K562 (cell line): ENCODE measurements around the gene ZMIZ1. TPM values are rescaled to one million over a fixed set of nuclear protein-coding genes. Genes with fewer than 3 reads are reported as not detected.
A peak's percentile ranks its signal among the peaks of the same experiment; 100 is the strongest.

Experiments used
- ATF7 ChIP-seq: fragments of 450-650 bp; IDR thresholded peaks from 2 replicates; pipeline ENCODE4 v1.7.1; 2014; ENCODE audit warnings: mild to moderate bottlenecking, moderate library complexity
- ELK1 ChIP-seq: sonication (generic); formaldehyde crosslinking; IDR thresholded peaks from 2 replicates; pipeline ENCODE4 v1.8.1; 2022; ENCODE audit warnings: missing genetic modification reagents
- KDM2B ChIP-seq: fragments of 250-450 bp; sonication (Bioruptor Pico); IDR thresholded peaks from 2 replicates; pipeline ENCODE4 v1.8.0; 2021; ENCODE audit warnings: mild to moderate bottlenecking, moderate library complexity
- NELFE ChIP-seq: IDR thresholded peaks from 2 replicates; pipeline ENCODE4 v1.6.1; 2011; ENCODE audit warnings: mild to moderate bottlenecking; ENCODE audit not compliant: insufficient read depth, insufficient read length
- RFX7 ChIP-seq: fragments of 250-450 bp; sonication (Bioruptor Pico); IDR thresholded peaks from 2 replicates; pipeline ENCODE4 v1.5.1; 2021; ENCODE audit warnings: mild to moderate bottlenecking
- SIX5 ChIP-seq, 2 experiments: IDR thresholded peaks; 2 replicates each; pipeline ENCODE4 v1.6.1; 2011; ENCODE audit warnings: low read length in 2 of 2, borderline replicate concordance in 1 of 2, low read depth in 1 of 2, mild to moderate bottlenecking in 1 of 2, moderate library complexity in 1 of 2; ENCODE audit not compliant: insufficient read depth in 1 of 2
- TAF15 ChIP-seq: fragments of 200-400 bp; formaldehyde crosslinking; IDR thresholded peaks from 2 replicates; pipeline ENCODE4 v1.6.1; 2017; ENCODE audit warnings: mild to moderate bottlenecking, low read depth, low read length, moderate library complexity
- TBL1XR1 ChIP-seq, 2 experiments: IDR thresholded peaks; 2 replicates each; pipeline ENCODE4 v1.6.1; 2012; ENCODE audit warnings: improper control_type of control experiment in 2 of 2, low read length in 2 of 2, mild to moderate bottlenecking in 1 of 2
- YY1 ChIP-seq, 3 experiments: IDR thresholded peaks; 2 replicates each; pipeline ENCODE4 v1.6.1; 2011; ENCODE audit warnings: low read length in 2 of 3, mild to moderate bottlenecking in 2 of 3, moderate library complexity in 2 of 3, borderline replicate concordance in 1 of 3, control low read depth in 1 of 3, low read depth in 1 of 3; ENCODE audit not compliant: insufficient read depth in 3 of 3, insufficient replicate concordance in 2 of 3, control insufficient read depth in 1 of 3, insufficient read length in 1 of 3; ENCODE audit errors: extremely low read depth in 1 of 3
- polyA plus RNA-seq, 8 experiments: library from polyadenylated mRNA; depleted of rRNA in 4 of 8; stranded (reverse) in 5 of 8; unstranded in 3 of 8; fragments of >200 nt; fragmentation: Nextera tagmentation in 2 of 8; fragmentation: Illumina TruSeq in 1 of 8; extraction: Ambion mirVana in 2 of 8; extraction: Trizol in 1 of 8; gene quantifications; 2 replicates each; pipeline versions ENCODE4 v1.2.1 to v1.2.3, GENCODE V29; 2011 to 2014; ENCODE audit warnings: inconsistent platforms in 1 of 8, missing spikeins in 1 of 8
- total RNA-seq, 7 experiments: library from RNA; depleted of rRNA in 6 of 7; stranded (reverse); fragments of >200 nt in 6 of 7; fragmentation: Illumina TruSeq in 2 of 7; extraction: Trizol in 2 of 7; gene quantifications; 2 replicates each; pipeline versions ENCODE4 v1.2.1 to v1.2.3, GENCODE V29; 2011 to 2021; ENCODE audit warnings: low replicate concordance in 1 of 7
- TF ChIP-seq, protein P1 (sequence below): fragments of 450-650 bp; IDR thresholded peaks from 2 replicates; pipeline ENCODE4 v1.6.1; 2017; ENCODE audit warnings: mild to moderate bottlenecking, moderate library complexity
- TF ChIP-seq, protein P2 (sequence below): fragments of 150-350 bp; IDR thresholded peaks from 2 replicates; pipeline ENCODE4 v1.6.1; 2014; ENCODE audit warnings: low read depth, mild to moderate bottlenecking, low read length, borderline replicate concordance
- TF ChIP-seq, protein P3 (sequence below): fragments of 200-800 bp; sonication (Bioruptor generic); IDR thresholded peaks from 2 replicates; pipeline ENCODE4 v1.6.1; 2016; ENCODE audit warnings: missing genetic modification characterization, missing compliant biosample characterization

ZMIZ1 gene
- total and polyA plus RNA-seq, 9 of the 15 experiments (the other 6 are each of a cell fraction or from before 2014, with no cell fraction given): 1.0 to 37.3 (median 4.3) TPM

GRCh38 chr10:79068562-79069324 is at the start of gene ZMIZ1 (continued):
- TF ChIP-seq, protein P1, sequence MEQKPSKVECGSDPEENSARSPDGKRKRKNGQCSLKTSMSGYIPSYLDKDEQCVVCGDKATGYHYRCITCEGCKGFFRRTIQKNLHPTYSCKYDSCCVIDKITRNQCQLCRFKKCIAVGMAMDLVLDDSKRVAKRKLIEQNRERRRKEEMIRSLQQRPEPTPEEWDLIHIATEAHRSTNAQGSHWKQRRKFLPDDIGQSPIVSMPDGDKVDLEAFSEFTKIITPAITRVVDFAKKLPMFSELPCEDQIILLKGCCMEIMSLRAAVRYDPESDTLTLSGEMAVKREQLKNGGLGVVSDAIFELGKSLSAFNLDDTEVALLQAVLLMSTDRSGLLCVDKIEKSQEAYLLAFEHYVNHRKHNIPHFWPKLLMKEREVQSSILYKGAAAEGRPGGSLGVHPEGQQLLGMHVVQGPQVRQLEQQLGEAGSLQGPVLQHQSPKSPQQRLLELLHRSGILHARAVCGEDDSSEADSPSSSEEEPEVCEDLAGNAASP: no peak
- peak in 2 of 3 experiments; percentile 61 to 74 for TF ChIP-seq YY1 (IDR thresholded peaks at IDR 0.05; ENCODE audit: borderline replicate concordance in 1 of 3, control insufficient read depth in 1 of 3, extremely low read depth in 1 of 3, insufficient read depth in 3 of 3, insufficient read length in 1 of 3, insufficient replicate concordance in 2 of 3, low read depth in 1 of 3, low read length in 2 of 3)
- no peak for TF ChIP-seq RFX7 (CRISPR knock-in tag)
- no peak for TF ChIP-seq ELK1 (CRISPR knock-in tag)
- TF ChIP-seq, protein P2, sequence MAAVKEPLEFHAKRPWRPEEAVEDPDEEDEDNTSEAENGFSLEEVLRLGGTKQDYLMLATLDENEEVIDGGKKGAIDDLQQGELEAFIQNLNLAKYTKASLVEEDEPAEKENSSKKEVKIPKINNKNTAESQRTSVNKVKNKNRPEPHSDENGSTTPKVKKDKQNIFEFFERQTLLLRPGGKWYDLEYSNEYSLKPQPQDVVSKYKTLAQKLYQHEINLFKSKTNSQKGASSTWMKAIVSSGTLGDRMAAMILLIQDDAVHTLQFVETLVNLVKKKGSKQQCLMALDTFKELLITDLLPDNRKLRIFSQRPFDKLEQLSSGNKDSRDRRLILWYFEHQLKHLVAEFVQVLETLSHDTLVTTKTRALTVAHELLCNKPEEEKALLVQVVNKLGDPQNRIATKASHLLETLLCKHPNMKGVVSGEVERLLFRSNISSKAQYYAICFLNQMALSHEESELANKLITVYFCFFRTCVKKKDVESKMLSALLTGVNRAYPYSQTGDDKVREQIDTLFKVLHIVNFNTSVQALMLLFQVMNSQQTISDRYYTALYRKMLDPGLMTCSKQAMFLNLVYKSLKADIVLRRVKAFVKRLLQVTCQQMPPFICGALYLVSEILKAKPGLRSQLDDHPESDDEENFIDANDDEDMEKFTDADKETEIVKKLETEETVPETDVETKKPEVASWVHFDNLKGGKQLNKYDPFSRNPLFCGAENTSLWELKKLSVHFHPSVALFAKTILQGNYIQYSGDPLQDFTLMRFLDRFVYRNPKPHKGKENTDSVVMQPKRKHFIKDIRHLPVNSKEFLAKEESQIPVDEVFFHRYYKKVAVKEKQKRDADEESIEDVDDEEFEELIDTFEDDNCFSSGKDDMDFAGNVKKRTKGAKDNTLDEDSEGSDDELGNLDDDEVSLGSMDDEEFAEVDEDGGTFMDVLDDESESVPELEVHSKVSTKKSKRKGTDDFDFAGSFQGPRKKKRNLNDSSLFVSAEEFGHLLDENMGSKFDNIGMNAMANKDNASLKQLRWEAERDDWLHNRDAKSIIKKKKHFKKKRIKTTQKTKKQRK: no peak
- TF ChIP-seq TAF15: no peak
- peak; percentile 76 to 81; a peak in 3 of 4 replicates for TF ChIP-seq TBL1XR1 (IDR thresholded peaks at IDR 0.05; ENCODE audit: low read length in 2 of 2)
- no peak for TF ChIP-seq NELFE
- TF ChIP-seq KDM2B (CRISPR knock-in tag): peak; percentile 87; the same call in 1 of the 2 replicates
- peak; percentile 27 to 28; a peak in 1 of 4 replicates for TF ChIP-seq SIX5 (IDR thresholded peaks at IDR 0.05; ENCODE audit: borderline replicate concordance in 1 of 2, insufficient read depth in 1 of 2, low read depth in 1 of 2, low read length in 2 of 2)
- TF ChIP-seq ATF7: peak; percentile 71; the same call in 1 of the 2 replicates
- TF ChIP-seq, protein P3, sequence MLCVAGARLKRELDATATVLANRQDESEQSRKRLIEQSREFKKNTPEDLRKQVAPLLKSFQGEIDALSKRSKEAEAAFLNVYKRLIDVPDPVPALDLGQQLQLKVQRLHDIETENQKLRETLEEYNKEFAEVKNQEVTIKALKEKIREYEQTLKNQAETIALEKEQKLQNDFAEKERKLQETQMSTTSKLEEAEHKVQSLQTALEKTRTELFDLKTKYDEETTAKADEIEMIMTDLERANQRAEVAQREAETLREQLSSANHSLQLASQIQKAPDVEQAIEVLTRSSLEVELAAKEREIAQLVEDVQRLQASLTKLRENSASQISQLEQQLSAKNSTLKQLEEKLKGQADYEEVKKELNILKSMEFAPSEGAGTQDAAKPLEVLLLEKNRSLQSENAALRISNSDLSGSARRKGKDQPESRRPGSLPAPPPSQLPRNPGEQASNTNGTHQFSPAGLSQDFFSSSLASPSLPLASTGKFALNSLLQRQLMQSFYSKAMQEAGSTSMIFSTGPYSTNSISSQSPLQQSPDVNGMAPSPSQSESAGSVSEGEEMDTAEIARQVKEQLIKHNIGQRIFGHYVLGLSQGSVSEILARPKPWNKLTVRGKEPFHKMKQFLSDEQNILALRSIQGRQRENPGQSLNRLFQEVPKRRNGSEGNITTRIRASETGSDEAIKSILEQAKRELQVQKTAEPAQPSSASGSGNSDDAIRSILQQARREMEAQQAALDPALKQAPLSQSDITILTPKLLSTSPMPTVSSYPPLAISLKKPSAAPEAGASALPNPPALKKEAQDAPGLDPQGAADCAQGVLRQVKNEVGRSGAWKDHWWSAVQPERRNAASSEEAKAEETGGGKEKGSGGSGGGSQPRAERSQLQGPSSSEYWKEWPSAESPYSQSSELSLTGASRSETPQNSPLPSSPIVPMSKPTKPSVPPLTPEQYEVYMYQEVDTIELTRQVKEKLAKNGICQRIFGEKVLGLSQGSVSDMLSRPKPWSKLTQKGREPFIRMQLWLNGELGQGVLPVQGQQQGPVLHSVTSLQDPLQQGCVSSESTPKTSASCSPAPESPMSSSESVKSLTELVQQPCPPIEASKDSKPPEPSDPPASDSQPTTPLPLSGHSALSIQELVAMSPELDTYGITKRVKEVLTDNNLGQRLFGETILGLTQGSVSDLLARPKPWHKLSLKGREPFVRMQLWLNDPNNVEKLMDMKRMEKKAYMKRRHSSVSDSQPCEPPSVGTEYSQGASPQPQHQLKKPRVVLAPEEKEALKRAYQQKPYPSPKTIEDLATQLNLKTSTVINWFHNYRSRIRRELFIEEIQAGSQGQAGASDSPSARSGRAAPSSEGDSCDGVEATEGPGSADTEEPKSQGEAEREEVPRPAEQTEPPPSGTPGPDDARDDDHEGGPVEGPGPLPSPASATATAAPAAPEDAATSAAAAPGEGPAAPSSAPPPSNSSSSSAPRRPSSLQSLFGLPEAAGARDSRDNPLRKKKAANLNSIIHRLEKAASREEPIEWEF (CRISPR knock-in tag): no peak
